Measurements from ENCODE around the gene CXXC5.

CXXC5 gene

DNA sequence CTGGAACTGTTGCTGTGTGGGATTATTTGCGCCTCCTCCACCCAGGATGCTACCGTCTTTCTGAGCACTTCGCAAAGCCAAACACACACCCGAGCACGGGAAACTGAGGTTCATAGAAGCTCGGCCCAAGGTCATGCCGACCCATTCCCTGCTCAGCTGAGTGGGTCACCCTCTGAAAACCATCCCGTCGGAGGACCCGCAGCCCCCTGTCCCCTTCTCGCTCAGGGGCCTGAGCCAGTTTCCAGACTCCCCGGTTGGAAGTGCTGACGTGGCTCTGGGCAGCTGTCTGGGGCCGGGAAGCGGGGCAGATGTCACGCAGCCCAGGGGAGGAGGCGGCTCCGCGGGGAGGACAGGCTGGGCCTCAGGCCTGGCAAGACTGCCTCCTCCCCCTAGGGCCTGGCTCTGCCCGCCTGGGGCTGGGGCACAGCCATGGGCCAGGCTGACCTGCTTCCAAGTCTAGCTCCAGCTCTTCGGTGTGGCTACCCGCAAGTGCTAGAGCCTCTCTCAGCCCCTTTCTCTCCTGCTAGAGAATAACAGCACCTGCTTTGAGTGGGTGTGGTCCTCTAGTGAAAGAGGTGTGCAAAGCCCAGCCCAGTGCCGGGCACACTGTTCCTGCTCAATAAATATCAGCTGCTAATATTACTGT, 9.9 kb upstream of the CXXC5 start:
- FAIRE-seq (no peak), DNase-seq (ENCODE audit: insufficient read length, low spot score) (no peak)

DNA sequence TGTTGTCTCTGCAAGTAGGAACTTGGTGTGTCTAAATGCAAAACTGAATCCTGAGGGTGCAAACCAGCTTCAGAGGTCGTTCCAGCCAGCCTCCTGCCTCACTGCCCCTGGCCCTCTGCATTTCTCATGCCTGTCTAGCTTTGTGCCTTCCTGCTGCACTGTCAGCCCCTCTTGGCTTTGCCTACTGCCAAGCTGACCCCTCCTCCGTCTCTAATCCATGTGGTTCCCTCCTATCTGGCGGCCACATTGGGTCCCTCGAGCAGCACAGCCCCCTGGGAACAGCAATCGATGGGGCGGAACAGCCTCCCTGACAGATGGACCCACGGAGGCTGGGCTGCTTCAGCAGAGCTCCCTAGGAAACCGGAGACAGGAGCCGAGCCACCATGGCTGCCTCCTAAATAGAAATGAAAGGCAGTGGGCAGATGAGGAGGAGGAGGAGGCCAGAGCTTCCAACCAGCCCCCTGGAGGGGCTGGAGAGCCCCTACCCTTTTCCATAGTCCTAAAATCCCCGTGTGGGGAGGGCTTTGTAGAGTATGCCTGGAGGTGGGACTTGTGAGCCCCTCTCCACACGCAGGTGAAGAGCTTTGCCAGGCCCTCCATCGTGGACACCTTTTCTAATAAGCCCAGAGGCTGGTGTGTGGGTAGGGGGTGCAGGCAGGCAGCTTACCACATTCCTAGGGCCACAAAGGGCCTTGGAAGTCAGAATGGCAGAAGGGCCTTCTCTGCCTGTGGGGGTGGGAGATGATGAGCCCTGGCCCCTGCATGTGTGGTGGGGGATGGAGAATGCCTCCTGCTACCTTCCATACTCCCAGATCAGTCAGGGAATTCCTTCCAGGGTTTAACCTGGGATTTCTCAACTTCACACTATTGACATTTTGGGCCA, 9.2 kb upstream of the CXXC5 start:
- FAIRE-seq, result no peak
- no peak for DNase-seq (ENCODE audit: insufficient read length, low spot score)

DNA sequence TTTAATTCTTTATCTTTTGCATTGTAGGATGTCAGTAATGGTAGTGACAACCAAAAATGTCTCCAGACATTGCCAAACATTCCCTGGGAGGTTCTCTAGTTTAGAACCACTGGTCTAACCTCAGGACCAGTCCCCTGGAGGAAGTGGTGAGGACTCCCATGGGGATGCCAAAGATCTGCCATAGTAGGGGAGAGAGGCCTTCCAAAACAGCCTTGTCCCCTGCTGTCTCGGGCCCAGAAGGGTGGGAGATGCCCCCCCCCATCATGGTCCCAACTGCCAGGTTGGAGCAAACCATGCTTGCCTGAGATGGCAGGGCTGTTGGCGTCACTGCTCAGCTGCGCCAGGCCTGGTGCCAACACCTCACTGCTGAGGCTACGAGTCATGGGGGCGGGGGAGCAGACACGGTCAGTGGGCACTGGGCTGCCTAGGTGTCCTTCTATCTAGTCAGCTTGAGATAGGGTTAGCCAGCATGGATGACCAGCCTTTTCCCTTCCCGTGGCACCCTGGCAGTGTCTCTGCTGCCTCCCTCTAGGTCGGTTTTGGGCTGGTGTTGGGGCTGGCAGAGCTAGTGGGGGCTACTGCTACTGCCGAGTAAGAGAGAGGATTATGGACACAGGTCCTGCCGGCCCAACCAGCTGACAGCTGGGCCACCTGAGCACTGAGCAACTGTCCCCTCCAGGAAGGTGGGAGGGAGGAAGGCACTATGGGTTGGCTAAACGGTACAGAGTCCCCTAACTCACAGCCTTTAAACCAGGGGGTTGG, 8.3 kb upstream of the CXXC5 start:
- no peak for DNase-seq (ENCODE audit: insufficient read length, low spot score)
- FAIRE-seq, result no peak

DNA sequence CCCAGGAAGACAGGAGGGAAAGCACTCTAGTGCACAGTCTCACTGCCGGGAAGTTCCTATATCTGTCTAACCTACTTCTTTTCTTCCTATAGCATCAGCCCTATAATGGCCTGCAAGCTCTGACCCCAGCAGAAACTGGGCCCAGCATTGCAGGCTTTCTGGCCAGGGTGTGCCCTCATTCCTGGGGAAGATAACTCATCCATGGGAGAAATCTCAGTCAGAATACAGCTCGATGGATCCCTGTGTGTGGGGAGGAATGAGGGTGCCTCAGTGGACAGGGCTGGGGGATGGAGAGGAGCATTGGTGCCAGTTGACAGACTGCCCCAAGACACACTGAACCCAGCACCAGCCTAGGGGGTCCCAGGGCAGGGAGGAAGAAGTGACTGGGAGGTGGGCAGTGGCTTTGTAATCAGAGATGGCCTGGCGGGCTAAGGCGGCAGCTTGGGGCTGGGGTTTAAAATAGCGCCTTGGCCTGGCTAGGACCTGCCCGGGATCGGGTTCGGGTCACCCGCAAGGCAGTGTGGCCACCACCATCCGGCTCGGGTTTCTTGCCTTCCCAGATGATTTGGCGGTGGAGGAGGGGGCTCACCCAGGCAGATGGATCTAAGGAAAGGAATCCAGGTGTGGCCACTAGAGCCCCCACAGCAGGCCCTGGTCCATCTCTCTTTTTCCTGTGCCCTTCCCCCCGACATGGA, 7.6 kb upstream of the CXXC5 start:
- FAIRE-seq (no peak), DNase-seq (ENCODE audit: insufficient read length, low spot score) (no peak)

DNA sequence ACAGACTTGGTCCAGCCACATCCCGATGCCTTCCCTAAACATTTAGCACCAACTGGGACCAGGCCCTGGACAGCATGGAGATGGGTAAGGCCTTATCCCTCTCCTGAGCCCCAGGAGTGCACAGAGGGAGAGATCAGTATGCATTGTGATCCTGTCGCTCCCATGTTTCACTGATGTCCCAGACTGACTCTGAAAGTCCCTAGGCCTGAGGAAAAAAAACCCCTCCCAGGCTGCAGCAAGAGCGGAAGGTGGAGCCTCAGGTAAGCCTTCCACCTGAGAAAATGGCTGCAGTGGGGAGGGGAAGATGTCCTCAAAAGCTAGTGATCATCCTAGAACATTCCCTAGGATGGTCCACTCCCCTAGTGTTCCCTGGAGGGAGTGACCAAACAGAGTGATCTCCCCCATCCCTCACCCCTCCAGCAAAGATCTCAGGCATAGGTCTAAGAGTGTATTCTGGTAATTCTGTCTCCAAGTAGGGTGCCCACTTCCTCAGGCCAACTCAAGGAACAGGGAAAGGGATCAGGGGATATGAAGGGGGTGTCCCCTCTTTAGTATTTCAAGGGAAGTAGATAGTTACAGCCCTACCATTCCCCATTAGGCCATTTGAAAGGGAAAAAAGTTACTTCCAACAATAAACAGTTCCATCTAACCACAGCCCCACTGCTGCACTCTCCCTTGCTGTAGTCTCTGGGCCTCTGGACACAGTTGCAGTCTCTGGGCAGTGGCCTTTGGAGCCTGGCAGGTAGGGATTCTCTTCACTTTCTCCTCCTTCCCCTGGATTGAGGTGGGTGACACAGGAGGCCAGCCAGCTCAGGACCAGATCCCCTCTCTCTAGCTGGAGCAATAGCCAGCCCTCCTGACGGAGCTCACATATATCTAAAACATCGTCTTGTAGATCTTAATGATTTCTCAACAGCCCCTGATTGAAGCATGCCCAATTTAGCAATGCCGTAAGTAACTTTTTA, 6.8 kb upstream of the CXXC5 start:
- FAIRE-seq (no peak), DNase-seq (ENCODE audit: insufficient read length, low spot score) (no peak)

DNA sequence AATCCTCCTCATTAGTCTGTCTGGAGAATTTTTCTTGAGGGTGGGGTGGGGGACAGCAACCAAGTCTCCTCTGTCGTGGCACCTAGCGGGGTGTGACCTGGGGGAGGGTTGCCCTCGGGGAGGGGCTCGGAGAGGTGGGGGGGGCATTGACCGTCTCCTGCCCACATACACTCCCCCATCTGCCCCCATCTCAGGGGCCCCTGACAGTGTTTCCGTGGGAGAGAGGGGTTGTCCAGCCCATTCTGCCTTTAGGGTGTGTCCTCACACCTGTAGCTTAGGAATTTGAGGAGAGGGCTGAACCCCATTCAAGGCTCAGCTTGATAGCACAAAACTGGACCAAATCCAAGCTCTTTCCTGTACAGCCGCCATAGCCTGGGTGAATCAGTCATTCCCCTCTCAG, 5.9 kb upstream of the CXXC5 start:
- no peak for FAIRE-seq
- DNase-seq (ENCODE audit: insufficient read length, low spot score), result no peak

DNA sequence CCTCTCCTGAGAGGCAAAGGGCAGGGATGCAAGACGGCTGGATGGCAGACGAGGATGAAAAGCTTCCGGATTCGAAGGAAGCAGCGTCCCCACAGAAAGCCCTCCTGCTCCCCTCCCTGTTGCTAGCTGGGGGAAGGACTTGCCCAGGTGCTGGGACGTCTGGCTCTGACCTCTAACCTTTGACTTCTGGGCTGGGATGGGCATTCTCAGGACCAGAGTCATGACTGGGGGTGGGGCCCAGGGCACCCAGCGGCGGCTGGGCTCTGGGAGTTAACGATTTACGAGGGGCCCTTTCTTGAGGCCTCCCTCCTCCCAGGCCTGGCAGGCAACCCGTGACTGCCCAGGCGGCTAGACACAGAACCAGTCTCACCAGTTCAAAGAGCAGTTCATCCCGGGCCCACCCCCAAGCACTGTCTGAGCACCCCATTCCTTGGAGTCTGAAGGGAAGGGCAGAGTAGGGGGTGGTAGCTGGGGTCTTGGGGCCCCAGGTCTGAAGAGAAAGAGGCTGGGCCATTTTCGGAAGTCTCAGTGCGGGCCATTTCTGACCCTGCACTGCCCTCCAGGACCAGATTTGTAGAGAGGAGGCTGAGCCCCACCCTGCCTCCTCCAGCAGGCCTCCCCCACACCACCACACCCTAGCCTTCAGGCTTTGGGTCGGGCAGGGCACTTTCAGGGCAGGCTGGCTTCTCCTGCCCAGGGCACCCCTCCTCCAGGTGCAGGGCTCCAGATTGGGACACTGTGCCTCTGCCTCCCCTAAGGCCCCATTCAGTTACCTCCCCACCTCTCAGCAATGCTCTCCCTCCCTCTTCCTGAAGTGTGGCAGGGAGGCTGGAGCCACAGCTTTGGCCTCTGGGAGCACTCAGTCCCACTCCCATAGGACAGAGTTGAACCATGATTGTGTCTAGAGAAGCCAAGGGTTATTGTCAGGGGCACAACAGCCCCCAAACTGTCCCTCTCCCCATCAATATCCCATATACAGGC, 5.0 kb upstream of the CXXC5 start:
- no peak for FAIRE-seq
- DNase-seq (ENCODE audit: insufficient read length, low spot score), result no peak

DNA sequence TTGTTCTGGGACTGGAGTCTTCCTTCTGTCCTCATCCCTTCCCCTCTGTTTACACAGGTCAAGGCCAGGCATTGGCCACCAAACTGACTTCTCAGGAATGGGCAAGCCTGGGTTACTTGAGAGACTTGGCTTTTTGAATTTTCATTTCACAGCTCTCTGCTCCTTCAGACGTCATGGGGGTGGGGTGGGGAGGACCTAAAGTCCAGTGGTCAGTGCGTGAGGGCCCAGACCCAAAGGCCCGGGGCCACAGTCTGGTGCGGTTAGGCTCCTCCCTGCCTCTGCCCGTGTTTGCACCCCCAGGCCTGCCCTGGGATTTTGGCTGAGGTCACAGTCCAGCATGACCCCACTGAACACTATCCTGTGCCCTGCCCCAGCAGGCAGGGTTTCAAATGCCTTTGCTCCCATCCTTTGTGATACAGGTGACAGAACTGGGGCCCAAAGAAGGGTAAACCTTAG, 4.1 kb upstream of the CXXC5 start:
- no peak for DNase-seq (ENCODE audit: insufficient read length, low spot score)
- FAIRE-seq, result no peak

DNA sequence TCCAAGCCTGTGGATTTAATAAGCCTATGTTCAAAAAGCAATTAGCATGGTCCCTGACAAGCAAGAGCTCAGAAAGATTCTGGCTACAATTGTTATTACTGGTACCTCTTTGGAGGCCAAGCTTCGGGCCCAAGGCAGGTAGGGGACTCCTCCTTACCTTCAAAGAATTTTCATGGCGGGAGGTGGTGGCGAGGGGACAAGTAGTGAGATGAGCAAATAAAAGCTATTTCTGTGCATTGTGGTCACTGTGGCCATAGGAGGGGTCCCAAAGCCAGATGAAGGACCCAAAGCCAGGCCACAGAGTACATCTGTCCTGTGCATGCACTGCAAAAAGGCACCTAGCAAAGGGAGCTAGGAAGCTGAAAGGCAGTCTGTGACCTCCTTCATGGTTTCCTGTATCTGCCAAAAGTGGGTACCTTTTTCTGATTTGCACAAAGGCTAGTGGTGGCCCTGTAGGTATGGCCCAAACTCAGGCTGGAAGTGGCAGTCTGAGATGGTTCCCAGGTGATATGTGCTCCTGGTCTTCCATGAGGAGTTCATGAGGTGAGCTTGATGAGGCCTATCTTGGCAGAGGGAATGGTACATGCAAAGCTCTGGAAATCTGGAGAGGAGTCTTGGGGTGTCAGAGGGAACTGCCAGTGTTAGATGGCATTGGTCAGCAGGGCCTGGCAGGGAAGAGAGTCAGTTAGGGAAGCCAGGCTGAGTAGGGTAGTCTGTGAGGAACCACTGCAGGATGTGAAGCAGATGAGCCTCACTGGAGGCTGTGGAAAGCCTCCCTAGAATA, 3.3 kb upstream of the CXXC5 start:
- FAIRE-seq, result no peak
- no peak for DNase-seq (ENCODE audit: insufficient read length, low spot score)

DNA sequence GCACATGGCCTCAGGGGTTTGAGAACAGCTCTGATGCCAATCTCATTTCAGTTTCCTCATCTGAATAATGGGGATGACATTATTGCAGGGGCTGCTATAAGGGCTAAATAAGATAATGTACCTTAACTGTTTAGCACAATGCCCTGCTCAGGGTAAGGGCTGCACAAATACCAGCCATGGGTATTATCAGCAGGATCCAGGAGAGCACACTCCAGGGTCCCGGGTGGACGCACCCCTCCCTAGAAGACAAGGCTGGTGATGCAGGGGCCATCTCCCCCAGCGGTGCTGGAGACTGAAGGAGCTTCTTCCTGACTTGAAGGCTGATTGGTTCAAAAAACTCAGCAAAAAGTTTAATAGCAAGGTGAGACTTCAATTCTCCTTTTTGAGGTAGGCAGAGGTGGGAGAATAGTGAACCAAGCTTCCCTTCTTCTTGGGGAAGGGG, 2.7 kb upstream of the CXXC5 start:
- DNase-seq (ENCODE audit: insufficient read length, low spot score), result no peak
- no peak for FAIRE-seq

DNA sequence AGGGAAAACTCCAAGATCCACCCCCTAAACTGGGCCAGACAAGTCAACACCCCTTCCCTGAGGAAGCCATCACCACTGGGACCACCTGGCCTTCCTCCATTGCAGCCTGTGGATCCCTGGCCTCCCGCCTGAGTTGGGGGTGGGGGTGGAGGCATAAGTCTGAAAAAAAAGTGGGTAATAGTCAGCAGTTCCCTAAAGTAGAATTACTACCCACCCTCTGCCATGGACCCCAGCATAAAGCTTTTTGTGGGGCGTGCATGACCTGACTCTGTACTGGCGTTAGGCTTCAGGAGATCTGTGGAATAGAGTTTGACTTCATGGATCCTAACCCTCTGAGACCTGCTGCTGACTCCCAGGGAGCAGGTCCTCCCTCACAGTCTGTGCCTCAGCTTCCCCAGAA, 2.0 kb upstream of the CXXC5 start:
- DNase-seq (ENCODE audit: insufficient read length, low spot score), result no peak
- FAIRE-seq, result no peak

DNA sequence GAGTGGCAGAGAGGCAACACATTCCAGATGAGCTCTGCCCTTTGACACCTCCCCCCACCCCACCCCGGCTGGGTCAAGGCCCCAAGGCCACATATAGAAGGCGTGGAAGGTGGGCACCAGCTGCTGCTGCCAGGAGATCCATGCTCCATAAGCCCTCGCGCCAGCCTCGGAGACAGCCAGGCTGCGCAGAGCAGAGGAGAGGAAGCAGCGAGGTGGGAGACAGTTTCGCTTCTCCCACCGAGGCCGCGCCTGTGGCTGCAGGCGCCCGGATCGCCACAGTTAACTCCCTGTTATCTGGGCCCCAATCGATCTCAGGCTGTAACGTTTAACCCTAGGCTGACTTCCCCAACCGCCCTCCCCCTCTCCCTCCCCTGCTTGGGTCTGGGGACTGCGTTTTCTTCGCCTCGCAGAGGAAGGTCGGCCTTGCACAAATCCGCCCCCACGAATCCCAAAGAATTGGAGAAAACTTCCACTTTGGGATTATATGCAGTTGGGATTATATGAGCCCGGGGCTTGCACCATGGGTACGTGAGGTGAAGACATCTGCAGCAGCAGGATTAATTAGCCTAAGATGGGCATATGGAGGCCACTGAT, 1.1 kb upstream of the CXXC5 start:
- FAIRE-seq, result no peak
- no peak for DNase-seq (ENCODE audit: insufficient read length, low spot score)

DNA sequence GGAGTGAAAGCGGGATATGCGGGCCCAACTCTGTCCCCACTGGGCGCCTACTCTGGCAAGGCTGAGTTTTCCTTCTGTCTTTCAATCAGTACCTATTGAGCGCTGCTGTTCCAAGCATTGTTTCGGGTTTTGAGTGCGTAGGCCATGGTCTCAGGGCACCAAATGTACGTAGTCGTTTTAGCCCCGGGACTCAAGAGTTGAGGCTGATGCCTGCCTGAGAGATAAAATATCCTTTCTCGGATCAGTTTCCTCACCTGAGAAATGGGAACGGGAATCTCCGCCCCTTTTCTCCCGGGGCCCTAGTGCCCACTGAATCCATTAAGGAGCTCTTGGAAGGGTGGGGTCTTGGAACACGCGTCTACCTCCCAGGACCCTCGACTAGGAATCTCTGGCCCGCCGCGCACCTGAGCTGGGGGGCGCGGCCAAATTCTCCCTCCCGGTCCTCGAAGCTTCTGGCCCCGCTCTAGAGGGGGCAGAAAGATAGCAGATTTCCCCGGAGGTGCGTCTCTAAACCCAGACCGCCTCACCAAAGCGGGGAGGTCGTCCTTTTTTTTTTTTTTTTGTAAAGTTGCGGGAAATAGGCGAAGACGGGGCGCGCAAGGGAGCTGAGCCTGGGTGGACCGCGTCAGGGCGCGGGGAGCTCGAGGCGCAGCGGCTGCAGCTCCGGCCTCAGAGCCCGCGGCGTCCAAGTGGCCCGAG, 494 bp upstream of the CXXC5 start:
- FAIRE-seq (no peak), DNase-seq (ENCODE audit: insufficient read length, low spot score) (no peak)

DNA sequence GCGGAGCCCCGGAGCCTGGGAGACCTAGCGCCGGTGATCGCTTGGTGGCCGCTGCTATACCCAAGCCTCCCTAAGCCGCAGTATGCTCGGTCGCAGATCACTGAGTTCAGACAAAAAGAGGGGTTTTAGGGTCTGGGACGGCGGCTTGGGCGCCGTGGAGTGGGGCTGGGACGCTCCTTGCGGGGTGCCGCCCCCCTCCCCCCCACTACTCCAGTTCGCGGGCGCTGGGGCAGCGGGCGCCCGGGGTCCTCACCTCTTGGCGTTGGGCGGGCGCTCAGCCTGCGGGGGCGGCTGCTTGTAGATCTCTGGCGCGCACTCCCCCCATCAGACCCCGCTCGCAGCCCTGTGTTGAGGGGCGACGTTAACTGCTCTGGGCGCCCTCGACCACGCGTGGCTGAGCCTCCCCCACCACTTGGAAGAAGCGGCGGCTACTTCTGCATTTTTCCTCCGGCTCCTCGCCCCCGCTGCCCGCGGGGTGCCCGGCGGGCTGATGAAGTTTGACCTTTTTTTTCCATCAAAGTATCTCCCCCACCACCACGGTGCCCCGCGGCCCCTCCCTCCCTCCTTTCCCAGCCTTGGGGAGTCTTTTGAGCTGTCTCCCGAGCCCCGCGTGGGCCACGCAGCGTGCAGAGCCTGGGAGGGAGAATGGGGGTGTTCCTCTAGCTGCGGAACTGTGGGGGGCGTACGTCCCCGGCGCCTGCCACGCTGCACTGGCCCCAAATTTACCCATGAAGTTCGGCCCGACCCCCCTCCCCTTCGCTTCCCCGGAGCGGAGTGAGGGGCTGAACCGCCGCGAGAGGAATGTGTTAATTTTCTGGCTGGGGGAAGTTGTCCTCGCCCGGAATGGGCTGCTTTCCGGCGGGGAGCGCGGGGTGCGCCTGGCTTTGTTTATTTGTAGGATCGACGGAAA, 1.2 kb downstream of the CXXC5 start:
- FAIRE-seq (no peak), DNase-seq (ENCODE audit: insufficient read length, low spot score) (no peak)

DNA sequence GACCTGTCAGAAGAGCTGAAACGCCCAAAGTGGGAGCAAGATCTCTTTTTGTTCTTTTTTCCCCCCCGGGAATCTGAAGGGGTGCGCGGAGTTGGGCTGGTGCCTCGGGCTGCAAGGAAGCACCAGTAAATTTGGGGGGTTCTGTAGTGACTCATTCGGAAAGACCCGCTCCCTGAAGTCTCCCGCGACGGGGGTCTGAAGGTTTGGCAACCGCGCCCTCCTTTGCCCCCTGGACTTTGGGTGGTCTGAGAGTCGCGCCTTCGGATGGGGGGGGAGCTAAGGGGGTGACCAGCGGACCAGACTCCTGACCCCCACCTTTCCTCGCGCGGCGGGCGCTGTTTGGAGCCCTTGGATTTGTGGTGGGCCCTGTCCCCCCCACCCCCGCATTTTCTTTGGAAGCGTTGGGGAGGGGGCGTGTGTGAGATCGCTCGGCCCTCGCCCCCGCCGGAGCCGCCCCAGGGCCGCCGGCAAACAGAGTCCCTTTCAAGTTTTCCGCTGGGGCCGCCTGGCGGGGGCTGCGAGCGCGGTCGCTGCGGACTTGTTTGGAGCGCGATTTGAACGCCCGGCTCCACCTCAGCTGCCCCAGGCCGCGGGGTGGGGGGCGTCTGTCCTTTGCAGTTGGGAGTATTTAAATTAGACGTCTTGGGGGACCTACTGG, 2.0 kb downstream of the CXXC5 start:
- no peak for FAIRE-seq
- no peak for DNase-seq (ENCODE audit: insufficient read length, low spot score)

All from HTR-8/SVneo (cell line).